GM18909 (cell line): Measurements from ENCODE around the gene RETN.

Experiments used
- ATAC-seq: cut with Tn5 transposase; IDR thresholded peaks from one replicate; pipeline ENCODE4 v1.9.1; 2021; ENCODE audit warnings: mild to moderate bottlenecking; ENCODE audit not compliant: unreplicated experiment, poor library complexity

The RETN gene

DNA sequence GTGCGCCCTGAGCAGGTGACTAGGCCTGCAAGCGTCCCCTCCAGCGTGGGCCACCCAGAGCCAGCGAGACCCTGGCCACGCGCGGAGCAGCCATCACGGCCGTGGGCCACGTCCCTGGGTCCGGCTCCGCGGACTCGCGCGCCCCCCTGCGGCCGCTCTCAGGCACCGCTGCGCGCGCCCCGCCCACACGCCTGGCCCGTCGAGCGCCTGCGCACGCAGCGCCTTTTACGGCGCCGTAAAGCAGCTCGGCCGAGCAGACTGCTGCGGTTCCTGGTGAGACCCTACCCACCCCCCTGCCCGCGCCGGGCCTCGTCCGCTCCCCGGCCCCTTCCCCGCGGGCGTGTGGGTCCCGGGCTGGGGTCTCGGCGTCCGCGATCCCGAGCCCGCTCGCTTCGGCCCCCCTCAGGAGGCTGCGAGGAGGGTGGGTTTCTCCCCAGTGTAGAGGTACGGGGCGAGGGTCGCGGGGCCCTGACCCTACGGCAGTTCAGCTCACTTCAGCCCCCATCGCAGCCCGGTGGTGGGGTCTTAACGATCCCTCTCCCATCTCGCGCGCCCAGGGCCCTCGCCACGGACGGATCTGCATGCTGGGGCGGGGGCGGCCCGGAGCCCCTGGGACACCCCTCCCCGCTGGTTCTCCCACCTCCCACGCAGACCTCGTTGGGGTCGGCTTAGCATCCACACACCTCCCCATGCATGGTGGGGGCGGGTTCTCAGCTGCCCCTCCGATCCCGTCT lies 11.9 kb downstream of the RETN start, which contains the start of gene TRAPPC5:
TRAPPC5 (plus strand) TSS at position 228 of the 734 bp plus-strand sequence. CDS start 1,421 bp downstream, outside the sequence.
- peak; percentile 77 for ATAC-seq

DNA sequence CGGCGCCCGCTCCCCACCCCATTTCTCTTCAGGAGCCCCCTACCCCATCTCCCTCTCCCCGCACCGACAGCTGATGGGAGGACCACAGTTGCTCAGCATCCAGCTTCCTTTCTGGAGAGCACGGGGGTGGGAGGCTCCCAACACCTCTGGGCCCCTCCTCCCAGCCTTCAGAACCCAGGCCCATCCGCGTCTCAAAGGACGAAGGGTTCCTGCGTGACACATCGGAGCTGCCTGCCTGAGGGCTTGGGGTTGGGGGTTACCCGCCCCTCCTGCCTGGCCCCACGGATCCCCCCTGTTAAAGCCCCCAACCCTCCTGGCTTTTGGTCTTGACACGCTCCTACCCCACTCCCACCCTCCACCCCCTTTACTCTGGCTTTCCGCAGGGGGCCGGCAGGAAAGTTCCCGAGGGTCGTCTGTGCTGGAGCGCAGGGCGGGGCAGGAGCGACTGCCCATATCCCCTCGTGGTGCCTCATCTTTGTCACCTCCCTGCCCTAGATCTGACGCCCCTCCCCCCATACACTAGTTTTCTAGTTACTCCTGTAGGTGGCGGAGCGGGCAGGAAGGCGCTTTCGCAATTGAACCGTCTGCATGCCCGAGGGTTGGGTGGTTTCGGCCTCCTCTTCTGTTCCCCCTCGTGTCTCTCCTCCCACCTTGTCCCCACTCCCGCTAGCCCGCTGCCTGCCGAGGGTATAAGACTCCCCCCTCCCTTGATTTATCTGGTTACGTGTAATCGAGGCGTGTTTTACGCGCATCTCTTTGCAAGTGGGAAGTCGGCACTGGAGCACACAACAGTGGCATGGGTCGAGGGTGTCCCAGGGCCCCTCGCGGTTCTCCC lies 12.7 kb downstream of the RETN start:
- no peak for ATAC-seq

GRCh38 chr19:7682175-7682855 lies 13.5 kb downstream of the RETN start:
- no peak for ATAC-seq

DNA sequence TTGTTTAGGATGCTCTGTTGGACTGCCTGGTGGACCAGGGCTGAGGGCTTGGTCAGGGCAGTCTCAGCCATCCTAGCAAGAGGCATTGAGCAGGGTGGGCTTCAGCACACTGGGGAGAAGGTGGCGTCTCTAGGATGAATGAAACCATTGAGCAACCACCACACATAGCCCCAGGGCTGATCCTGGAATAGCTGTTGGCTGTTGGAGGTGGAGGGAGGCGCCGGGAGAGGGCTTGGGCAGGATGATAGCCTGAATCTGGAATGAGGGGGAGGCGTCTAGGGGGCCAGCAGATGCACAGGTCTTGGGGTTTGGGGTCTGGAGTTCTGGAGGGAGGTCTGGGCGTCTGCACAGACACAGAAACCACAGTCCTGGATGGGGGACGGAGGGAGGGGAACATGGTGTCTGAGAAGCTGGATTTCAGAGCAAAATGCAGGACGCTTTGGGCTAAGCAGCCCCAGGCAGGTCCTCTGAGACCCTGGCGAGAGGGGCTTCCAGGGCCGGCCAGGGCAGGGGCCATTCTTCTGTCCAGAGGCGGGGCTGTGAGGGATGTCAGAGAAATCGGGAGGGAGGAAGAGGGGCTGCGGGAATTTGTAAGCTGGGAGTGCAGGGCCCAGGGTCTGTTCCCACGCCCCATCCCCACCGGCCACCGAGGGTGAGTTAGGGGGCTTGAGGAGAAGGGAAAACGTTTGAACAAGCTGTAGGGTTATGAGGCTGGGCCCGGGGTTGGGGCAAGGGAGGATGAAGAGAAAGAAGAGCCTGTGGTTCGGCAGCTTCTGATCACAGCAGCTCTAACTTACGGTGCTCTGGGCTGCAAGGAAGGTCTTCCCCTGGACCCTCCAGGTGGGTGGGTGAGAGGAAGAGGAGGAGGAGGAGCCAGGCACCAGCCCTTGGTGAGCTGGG lies 16.9 kb downstream of the RETN start:
- no peak for ATAC-seq

GRCh38 chr19:7687177-7687576 lies 18.3 kb downstream of the RETN start:
- no peak for ATAC-seq

DNA sequence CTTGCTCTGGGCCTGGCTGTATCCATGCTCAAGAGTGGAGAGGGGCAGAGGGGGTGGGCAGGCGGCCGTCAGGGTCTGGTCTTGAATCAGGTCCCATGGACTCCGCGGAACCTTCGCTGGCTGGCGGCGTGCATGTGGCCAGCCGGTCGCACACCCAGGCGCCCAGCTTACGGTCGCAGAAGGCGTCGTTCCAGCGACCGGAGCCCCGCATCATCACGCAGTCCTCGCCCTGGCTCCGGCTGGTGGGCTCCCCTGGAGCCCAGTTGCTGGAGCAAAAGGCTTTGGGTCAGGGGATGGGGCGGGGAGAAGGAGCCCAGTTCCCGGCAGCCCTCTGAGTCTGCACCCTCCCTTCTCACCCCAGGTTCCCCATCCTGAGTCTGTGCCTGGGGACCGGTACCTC lies 20.3 kb downstream of the RETN start:
- ATAC-seq: no peak

GRCh38 chr19:7690779-7691258 lies 22.0 kb downstream of the RETN start:
- no peak for ATAC-seq

DNA sequence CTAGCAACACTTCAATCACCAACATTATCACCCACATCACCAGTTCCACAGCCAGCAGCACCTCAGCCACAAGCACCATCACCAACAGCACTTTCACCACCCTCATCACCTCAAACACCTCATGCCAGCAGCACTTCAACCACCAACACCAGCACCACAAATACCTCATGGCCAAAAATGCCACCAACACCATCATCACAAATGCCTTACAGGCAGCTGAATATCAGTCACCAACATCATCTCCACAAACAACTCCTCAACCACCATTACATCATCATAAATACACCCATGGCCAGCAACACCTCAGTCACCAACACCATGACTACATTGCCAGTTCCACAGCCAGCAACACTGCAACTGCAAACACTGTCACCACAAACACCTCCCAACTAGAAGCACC lies 22.6 kb downstream of the RETN start:
- ATAC-seq: no peak

- ATAC-seq: no peak
These were observed 23.7 kb downstream of the RETN start for GRCh38 chr19:7692417-7693088.

GRCh38 chr19:7694499-7694898 lies 25.6 kb downstream of the RETN start:
- no peak for ATAC-seq

DNA sequence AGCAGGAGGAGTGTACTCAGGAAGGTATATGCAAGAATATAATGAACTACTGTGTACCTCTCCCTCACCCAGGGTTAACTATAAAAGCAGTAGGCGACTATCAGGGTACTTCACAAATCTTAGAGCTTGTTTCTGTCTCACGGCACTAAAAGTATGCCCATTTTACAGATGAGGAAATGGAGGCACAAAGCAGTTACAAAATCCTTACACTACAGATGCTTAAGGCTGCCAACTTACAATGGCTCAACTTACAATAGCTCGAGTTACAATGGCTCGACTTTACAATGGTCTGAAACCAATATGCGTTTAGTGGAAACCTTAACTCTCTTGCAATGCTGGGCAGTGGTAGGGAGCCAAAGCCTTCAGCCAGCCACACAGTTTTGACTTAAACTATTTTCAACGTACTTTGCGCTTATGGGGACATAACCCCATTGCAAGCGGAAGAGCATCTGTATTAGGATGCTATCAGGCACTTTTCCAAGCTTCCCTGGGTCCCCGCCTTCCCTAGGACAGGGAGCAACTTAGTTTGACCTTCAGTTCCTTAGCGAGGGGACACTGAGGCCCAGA lies 29.0 kb downstream of the RETN start:
- no peak for ATAC-seq

DNA sequence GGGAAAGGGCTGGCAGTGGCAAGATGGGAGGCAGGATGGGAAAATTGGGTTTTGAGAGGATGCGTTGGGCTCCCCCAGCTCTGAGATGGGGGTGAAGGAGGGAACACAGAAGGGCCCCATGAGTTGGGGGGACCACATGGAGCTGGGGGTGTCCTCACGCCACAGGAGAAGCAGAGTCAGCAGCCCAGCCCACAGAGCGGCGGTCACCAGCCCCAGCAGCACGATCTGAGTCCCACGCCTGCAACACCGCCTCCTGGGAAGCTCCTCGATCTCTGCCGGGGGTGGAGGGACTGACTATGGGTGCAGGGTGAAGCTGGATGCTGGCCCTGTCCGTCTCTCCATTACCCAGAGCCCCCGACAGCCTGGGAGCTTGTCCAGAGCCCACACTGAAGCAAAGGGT lies 29.7 kb downstream of the RETN start:
- ATAC-seq: no peak

DNA sequence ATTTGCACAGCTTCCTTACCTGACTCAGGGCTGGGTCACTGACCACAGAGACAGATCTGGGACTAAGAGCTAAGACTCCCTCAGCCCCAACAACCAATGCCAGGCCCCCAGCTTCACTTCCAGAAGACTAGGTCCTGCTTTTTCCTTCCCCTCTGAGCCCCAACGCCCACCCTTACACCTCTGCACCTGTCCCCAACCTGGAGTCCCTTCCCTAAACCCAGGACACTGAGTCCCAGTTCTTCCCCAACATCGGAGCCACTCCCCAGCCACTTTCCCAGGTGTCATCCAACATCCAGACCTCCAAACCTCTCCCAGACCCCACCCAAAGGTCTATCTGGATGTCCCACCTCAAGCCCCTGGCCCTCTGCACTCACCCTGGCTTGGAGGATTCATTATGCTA lies 30.2 kb downstream of the RETN start:
- ATAC-seq: no peak

DNA sequence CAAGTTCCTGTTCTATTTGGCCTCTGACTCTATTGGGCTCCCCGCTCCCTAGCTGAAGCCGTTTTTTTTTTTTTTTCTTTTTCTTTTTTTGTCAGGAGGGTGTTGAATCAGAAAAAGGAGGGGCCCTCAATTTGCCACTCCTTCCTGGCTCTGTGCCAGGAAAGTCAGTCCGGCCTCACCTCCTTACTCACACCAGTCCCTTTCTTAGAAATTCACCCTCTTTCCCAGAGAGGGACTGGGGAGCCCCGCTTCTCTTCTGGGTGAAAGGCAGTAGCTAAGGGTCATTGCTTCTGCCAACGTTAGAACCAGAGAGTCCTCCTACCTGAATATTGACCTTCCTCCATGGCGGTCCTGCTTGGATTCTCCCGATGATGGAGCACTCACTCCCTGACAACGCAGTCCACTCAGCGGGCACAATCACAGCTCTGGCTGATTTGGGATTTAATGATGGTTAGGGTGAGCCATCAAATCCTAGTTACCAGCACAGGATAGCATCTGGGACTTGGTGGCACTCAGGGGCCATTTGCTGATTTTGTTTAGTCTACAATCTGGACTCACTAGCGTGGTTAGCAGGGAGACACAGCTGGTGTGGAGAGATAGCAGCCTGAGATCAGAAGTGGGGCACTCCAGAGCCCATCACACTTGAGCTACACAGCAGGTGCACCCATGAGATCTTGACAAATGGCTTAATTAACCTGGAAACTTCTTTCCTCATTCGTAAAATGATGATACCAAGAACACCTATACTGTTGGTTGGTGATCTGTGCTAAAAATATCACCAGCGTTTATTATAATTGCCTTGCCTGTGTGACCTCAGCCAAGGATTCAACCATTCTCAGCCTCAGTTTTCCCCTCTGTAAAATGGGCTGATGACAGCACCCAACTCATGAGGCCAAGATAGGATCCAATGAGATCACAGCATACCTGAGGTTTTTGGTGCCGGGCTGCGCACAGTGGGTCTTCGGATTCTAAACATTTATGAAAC lies 30.9 kb downstream of the RETN start:
- ATAC-seq: no peak

DNA sequence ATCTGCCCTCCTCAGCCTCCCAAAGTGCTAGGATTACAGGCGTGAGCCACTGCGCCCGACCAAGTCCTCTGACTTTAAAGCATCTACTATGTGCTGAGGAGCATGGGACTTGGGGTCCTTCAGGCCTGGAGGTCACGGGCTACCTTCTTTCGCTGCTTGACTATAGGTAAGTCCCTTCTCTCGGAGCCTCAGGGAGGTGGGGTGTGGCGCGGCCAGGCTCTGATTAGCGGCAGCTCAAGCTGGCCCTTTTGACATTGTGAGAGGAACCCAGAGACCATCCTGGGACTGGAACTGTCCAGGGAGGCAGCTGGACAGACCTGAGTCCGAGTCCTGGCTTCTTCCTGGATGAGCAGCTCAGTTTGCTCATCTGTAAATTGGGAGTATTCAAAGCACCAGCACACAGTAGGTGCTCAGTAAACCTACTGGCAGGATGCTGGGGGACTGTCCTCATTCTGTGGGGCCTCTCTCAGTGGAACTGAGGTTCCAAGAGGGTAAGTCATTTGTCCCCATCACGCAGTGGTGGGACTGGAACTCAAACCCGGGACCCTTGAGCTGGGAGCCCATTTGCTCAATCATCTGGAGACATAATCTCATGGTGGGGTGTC lies 32.3 kb downstream of the RETN start:
- no peak for ATAC-seq

GRCh38 chr19:7701654-7702457 lies 33.0 kb downstream of the RETN start, which contains the start of gene FCER2:
TSS of gene FCER2 (minus strand) at chr19:7702131. CDS start at chr19:7699760, 2,371 bp downstream.
- ATAC-seq: peak; percentile 59

DNA sequence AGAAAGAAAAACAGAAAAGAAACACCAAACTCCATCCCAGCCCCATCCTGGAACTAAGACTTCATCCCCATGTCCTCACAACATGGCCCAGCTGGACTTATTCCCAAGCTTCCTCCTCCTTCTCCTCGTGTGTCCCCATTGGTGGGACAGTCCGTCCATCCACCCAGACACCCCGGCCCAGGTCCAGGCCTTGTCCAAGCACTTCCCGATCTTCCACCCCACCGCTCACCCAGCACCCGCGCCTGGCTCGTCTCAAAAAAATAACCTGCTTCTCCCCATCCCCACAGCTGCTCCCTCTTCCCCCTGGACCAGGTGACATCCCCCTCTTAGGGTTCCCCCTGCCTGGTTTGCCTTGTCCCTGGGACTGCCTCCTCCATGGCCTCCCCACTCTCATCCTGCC lies 34.5 kb downstream of the RETN start:
- ATAC-seq: no peak
